Measurements from ENCODE around the gene SUPT6H.

SUPT6H gene

GRCh38 chr17:28703552-28704218 is 41.7 kb downstream of the SUPT6H start:
- H3K27ac ChIP-seq (ENCODE audit: extremely low read depth, low read depth, low read length) = 0 out of 2 replicates have a peak overlapping the region, but pooled peaks have one; percentile 3

More at GRCh38 chr17:28703552-28704218, 41.7 kb downstream of the SUPT6H start:
- H3K36me3 ChIP-seq (ENCODE audit: control insufficient read depth in 2 of 2, insufficient read depth in 1 of 2, low read length in 2 of 2) = peaks cover 8 to 75% of the 10 kb centered on the region in 2 experiments
- H3K9me3 ChIP-seq (ENCODE audit: control insufficient read depth, insufficient read depth, low read depth, low read length) = no peaks in the 10 kb centered on the region
- ChIA-PET CTCF (interaction anchor here (2.0 kb wide), 1 partner anchor 8 kb away, joined by 6 read pairs; the partner anchor contains the start of gene PROCA1), POLR2A (interaction anchor here (1.1 to 10.5 kb wide), 5 partner anchors 13 to 48 kb away, joined by 3 to 190 read pairs (median 4); partner anchors contain the start of genes RPL23A and SDF2)
- H3K4me3 ChIP-seq (ENCODE audit: low read depth, low read length) = no peak overlapping the region
- TF ChIP-seq, protein P1, sequence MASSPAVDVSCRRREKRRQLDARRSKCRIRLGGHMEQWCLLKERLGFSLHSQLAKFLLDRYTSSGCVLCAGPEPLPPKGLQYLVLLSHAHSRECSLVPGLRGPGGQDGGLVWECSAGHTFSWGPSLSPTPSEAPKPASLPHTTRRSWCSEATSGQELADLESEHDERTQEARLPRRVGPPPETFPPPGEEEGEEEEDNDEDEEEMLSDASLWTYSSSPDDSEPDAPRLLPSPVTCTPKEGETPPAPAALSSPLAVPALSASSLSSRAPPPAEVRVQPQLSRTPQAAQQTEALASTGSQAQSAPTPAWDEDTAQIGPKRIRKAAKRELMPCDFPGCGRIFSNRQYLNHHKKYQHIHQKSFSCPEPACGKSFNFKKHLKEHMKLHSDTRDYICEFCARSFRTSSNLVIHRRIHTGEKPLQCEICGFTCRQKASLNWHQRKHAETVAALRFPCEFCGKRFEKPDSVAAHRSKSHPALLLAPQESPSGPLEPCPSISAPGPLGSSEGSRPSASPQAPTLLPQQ (tag by site-specific recombination; IDR thresholded peaks at IDR 0.05) = peak; percentile 78
- no peak for TF ChIP-seq HOXD13 (CRISPR knock-in tag; IDR thresholded peaks at IDR 0.05; ENCODE audit: borderline replicate concordance)
- TF ChIP-seq ZNF366 (tag by site-specific recombination; conservative IDR thresholded peaks at IDR 0.05) = 0 out of 2 replicates have a peak, but pooled peaks have one; percentile 24
- no peak for TF ChIP-seq ZNF488 (tag by site-specific recombination; IDR thresholded peaks at IDR 0.05)
- TF ChIP-seq, protein P2, sequence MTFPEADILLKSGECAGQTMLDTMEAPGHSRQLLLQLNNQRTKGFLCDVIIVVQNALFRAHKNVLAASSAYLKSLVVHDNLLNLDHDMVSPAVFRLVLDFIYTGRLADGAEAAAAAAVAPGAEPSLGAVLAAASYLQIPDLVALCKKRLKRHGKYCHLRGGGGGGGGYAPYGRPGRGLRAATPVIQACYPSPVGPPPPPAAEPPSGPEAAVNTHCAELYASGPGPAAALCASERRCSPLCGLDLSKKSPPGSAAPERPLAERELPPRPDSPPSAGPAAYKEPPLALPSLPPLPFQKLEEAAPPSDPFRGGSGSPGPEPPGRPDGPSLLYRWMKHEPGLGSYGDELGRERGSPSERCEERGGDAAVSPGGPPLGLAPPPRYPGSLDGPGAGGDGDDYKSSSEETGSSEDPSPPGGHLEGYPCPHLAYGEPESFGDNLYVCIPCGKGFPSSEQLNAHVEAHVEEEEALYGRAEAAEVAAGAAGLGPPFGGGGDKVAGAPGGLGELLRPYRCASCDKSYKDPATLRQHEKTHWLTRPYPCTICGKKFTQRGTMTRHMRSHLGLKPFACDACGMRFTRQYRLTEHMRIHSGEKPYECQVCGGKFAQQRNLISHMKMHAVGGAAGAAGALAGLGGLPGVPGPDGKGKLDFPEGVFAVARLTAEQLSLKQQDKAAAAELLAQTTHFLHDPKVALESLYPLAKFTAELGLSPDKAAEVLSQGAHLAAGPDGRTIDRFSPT (tag by site-specific recombination; IDR thresholded peaks at IDR 0.05) = no peak
- TF ChIP-seq, protein P3, sequence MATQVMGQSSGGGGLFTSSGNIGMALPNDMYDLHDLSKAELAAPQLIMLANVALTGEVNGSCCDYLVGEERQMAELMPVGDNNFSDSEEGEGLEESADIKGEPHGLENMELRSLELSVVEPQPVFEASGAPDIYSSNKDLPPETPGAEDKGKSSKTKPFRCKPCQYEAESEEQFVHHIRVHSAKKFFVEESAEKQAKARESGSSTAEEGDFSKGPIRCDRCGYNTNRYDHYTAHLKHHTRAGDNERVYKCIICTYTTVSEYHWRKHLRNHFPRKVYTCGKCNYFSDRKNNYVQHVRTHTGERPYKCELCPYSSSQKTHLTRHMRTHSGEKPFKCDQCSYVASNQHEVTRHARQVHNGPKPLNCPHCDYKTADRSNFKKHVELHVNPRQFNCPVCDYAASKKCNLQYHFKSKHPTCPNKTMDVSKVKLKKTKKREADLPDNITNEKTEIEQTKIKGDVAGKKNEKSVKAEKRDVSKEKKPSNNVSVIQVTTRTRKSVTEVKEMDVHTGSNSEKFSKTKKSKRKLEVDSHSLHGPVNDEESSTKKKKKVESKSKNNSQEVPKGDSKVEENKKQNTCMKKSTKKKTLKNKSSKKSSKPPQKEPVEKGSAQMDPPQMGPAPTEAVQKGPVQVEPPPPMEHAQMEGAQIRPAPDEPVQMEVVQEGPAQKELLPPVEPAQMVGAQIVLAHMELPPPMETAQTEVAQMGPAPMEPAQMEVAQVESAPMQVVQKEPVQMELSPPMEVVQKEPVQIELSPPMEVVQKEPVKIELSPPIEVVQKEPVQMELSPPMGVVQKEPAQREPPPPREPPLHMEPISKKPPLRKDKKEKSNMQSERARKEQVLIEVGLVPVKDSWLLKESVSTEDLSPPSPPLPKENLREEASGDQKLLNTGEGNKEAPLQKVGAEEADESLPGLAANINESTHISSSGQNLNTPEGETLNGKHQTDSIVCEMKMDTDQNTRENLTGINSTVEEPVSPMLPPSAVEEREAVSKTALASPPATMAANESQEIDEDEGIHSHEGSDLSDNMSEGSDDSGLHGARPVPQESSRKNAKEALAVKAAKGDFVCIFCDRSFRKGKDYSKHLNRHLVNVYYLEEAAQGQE (tag by site-specific recombination; IDR thresholded peaks at IDR 0.05) = peak; percentile 66
- TF ChIP-seq ZFP69B (tag by site-specific recombination; IDR thresholded peaks at IDR 0.05) = peak; percentile 61; the same call in 1 of the 2 replicates
- TF ChIP-seq ZNF776 (tag by site-specific recombination; IDR thresholded peaks at IDR 0.05; ENCODE audit: borderline replicate concordance) = no peak
- no peak for TF ChIP-seq BCL11A (tag by site-specific recombination; IDR thresholded peaks at IDR 0.05; ENCODE audit: low read depth)
- TF ChIP-seq SALL2 (tag by site-specific recombination; IDR thresholded peaks at IDR 0.05; ENCODE audit: borderline replicate concordance) = no peak
- TF ChIP-seq, protein P4, sequence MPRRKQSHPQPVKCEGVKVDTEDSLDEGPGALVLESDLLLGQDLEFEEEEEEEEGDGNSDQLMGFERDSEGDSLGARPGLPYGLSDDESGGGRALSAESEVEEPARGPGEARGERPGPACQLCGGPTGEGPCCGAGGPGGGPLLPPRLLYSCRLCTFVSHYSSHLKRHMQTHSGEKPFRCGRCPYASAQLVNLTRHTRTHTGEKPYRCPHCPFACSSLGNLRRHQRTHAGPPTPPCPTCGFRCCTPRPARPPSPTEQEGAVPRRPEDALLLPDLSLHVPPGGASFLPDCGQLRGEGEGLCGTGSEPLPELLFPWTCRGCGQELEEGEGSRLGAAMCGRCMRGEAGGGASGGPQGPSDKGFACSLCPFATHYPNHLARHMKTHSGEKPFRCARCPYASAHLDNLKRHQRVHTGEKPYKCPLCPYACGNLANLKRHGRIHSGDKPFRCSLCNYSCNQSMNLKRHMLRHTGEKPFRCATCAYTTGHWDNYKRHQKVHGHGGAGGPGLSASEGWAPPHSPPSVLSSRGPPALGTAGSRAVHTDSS (tag by site-specific recombination; IDR thresholded peaks at IDR 0.05) = 0 out of 2 replicates have a peak, but pooled peaks have one; percentile 14
- no peaks in the 10 kb centered on the region for H3K4me1 ChIP-seq (ENCODE audit: control insufficient read depth, insufficient read depth, low read length)
